LNCaP clone FGC (cell line): ENCODE data around the gene EFCAB6.

Source experiments
- DNase-seq: peaks from one replicate; pipeline ENCODE4 v3.0.0-alpha.2; 2011; ENCODE audit warnings: low read depth
- H3K4me3 ChIP-seq: 2 replicates; pipeline ENCODE4 v1.5.1; 2011; ENCODE audit warnings: mild to moderate bottlenecking, low read depth, low read length, control low read depth
- TF ChIP-seq, protein P1 (sequence below): IDR thresholded peaks from 2 replicates; pipeline ENCODE4 v1.5.1; 2012; ENCODE audit warnings: mild to moderate bottlenecking; ENCODE audit not compliant: control insufficient read depth, insufficient read depth; ENCODE audit errors: extremely low read depth

EFCAB6 gene

DNA sequence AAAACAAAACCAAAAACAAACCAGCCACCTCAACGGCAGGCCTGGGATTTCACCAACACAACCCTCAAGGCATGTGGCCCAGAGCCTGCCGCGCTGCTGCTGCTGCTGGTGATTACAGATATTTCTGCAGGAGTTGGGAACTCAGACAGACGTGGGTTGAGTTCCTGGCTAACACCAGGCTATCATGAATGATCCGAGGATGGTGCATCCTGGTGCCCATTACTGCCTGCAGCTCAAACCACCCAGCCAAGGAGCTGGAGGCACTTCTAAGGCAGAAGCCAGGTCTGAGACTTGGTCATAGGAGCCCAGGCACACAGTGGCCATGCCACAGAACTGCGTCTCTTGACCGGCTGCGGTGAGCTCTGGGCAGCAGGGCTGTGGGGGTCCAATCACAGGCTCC lies 248.5 kb downstream of the EFCAB6 start:
- no peak for DNase-seq
- no peak overlapping the region for H3K4me3 ChIP-seq
- TF ChIP-seq, protein P1, sequence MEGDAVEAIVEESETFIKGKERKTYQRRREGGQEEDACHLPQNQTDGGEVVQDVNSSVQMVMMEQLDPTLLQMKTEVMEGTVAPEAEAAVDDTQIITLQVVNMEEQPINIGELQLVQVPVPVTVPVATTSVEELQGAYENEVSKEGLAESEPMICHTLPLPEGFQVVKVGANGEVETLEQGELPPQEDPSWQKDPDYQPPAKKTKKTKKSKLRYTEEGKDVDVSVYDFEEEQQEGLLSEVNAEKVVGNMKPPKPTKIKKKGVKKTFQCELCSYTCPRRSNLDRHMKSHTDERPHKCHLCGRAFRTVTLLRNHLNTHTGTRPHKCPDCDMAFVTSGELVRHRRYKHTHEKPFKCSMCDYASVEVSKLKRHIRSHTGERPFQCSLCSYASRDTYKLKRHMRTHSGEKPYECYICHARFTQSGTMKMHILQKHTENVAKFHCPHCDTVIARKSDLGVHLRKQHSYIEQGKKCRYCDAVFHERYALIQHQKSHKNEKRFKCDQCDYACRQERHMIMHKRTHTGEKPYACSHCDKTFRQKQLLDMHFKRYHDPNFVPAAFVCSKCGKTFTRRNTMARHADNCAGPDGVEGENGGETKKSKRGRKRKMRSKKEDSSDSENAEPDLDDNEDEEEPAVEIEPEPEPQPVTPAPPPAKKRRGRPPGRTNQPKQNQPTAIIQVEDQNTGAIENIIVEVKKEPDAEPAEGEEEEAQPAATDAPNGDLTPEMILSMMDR = no peak

DNA sequence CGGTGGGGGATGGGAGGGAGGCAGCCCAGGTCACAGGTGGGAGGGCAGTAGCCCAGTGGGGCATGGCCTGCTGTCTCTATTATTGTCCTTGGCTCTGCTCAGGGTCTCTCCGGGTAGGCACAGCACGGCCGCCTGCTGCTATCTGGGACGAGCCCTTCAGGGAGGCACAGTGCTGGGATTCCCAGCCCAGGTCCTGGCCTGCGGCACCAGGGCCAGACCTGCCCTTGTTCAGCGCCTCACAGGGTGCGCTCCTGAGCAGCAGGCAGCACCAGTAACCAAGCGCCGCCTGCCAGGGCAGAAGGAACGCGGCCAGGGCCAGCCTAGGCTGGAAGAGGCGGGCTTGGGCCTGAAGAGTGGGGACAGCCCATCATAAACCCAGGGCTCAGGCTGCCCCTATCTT lies 249.3 kb downstream of the EFCAB6 start:
- DNase-seq = no peak
- TF ChIP-seq, protein P1 = no peak
- no peak overlapping the region for H3K4me3 ChIP-seq

DNA sequence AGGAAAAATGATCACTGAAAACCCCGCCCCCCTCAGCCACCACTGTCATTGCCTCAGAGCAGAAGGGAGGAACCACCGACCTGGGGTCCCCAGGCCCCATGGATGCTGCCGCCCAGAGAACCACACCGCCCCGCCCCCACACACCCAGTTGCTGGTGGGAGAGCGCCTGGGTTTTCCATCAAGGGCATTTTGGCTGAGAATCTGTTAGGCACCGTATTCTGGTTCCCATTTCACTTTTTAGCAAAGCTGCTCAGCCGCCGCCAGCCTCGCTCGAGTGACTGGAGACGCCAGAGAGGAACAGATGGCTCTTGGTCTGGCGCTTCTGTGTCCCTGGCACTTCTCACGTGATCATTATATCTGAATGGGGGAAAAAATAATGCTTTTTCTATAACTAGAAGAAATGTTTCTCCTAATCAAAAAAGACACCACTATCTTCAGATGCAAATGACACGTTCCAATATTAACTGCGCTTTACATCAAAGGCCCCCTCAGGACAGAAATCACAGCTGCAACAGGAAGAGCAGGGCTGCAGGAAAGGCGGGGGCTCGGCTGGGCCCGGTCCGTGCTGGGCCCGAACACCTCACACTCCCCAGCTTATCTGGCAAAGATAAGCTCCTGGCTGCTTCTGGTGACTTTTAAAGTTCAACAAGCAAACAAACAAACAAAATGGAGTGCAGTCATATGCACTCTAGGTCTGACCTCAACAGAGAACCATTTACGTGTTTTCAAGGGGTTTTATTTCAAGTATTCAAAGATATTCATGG lies 250.5 kb downstream of the EFCAB6 start:
- no peak overlapping the region for H3K4me3 ChIP-seq
- TF ChIP-seq, protein P1 = no peak
- DNase-seq = no peak

GRCh38 chr22:43560651-43561050 lies 251.5 kb downstream of the EFCAB6 start:
- TF ChIP-seq, protein P1 = no peak
- no peak overlapping the region for H3K4me3 ChIP-seq
- DNase-seq = no peak

- H3K4me3 ChIP-seq = no peak overlapping the region
- no peak for DNase-seq
- TF ChIP-seq, protein P1 = no peak
Measured at GRCh38 chr22:43555561-43556515, 256.3 kb downstream of the EFCAB6 start.

DNA sequence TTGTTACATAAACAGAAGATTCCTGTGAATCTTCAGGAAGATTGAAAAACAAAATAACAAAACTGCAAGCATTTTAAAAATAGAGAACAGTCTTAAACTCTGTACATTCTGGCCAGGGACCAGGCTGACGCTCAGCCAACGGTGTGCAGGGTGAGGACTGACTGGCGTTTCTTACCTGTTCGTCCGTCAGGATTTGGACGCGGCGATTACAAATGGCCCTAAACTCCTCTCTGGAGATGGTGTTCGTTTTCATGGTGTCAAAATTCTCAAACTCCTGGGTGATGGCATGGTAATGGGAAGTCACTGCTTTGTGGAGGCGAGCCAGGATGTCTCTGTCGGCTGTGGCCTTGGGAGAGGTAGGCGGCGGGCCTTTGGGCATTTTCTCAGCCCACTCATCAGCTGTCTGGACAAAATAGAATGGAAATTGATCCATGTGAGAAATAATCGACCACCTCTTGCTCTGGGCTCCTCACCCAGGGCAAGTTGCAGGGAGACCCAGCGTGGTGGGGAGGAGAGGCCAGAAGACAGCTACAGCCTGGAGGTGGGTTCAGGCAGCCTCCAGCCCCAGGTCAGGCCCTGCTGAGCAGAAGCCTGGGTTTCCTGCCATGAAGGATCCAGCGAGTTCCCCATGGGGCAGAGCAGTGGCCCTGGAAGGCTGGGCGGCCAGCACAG lies 257.3 kb downstream of the EFCAB6 start:
- H3K4me3 ChIP-seq = no peak overlapping the region
- no peak for DNase-seq
- TF ChIP-seq, protein P1 = no peak
